Stimulated activated CD8-positive, alpha-beta memory T cell treated with anti-CD3 and anti-CD28 coated beads, Interleukin-7, amount 100 ng/mL, for 1 hour (primary cell): ENCODE data around the gene ERCC4.

Experiments used
- DNase-seq, 2 donors: peaks; one replicate each; pipeline ENCODE4 v3.0.0-alpha.2; 2020; ENCODE audit warnings: low read depth in 2 of 2

ERCC4 gene

GRCh38 chr16:13994239-13995106, 74.5 kb downstream of the ERCC4 start:
- no peak for DNase-seq

DNA sequence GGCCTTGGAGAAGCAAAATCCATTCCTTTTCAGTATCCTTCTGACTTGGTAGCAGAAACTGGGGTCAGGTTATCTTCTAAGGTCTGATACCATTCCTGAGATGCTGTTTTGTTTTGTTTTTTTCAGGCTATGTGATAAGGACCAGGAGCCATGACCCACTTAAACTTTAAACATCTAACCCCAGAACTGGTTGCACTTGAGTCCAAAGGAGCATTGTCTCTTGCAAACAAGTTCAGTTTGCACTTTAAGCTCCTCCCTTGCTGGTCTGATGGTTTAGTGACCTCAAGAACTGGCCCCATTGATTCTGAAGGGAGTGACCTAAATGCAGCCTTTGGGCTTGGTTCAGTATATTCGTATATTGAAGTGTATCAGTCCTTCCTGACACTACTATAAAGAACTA, 75.2 kb downstream of the ERCC4 start:
- DNase-seq = no peak

GRCh38 chr16:13996778-13997288, 76.9 kb downstream of the ERCC4 start:
- DNase-seq = no peak

DNA sequence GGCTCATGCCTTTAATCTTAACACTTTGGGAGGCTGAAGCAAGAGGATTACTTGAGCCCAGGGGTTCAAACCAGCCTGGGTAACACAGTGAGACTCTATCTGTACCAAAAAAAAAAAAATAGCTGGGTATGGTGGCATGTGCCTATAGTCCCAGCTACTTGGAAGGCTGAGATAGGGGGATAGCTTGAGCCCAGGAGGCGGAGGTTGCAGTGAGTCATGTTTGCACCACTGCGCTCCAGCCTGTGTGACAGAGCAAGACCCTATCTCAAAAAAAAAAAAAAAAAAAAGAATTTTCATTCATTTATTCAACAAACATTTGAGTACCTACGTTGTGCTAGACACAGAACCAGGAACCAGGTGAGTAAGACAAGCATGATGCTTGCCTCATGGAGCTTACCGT, 77.6 kb downstream of the ERCC4 start:
- DNase-seq = no peak

DNA sequence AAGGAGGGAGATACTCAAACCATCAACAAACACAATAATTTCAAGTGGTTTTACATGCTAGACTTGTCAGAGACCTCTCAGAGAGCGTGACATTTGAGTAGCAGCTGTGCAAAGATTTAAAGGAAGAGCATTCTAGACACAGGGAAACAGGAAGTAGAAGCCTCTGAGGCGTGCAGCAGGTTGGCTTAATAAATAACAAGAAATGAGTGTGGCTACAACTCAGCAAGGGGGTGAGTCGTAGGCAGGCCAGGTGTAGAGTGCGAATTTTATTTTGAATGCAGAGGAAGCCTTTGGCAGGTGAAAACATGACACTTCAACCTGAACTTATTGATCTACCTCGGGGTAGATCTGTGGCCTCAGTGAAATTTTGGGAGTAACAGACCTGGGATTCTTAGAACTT, 78.0 kb downstream of the ERCC4 start:
- DNase-seq = no peak

DNA sequence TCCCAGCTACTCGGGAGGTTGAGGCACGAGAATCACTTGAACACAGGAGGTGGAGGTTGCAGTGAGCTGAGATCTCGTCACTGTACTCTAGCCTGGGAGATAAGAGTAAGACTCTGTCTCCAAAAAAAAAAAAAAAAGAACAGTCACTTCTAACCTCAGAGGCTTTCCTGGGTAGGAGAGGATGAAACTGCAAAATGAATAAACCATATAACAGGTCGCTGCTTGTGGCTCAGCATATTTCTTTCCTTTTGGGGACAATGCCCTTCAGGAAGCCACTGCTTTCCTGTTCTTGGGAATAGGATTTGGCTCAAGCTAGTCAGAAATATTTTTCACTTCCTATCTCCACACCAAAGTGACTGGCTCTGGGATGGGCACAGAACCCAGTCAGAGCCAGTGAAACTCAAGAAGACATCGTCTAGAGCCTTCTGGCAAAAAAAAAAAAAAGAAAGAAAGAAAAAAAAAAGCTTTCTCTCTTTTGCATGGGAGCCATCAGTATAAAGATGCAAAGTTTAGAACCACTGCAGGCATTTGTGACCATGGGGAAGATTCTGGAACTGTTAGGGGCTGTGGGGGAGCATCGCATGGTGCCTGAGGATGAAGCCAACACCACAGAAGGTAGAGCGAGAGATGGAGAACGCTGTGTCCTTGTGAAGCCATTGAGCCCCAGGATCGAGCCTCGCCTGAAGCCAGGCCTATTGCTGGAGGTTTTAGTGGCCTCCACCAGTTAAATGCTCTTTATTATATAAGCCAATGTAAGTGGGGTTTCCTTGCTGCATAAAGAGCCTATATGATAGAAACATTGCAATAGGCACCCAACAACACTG, 79.3 kb downstream of the ERCC4 start:
- DNase-seq = no peak

- DNase-seq = no peak
These were observed 80.0 kb downstream of the ERCC4 start for GRCh38 chr16:13999895-14000425.

- DNase-seq = no peak
These were observed 81.6 kb downstream of the ERCC4 start for GRCh38 chr16:14001521-14001920.
